Ramos (cell line): ENCODE data around the gene ADD1.
"Not testable (repeated sequence)": the region's sequence is repeated elsewhere in the genome, so short reads cannot be mapped to it uniquely, and the experiment has no call there.

ENCODE experiments used
- in situ Hi-C: fragments of 300-500 bp; cut with MboI; formaldehyde crosslinking; loops from one replicate; pipeline ENCODE4 v1.14.3; 2022; ENCODE audit warnings: low sequenced_read_pairs; ENCODE audit not compliant: unreplicated experiment

ADD1 gene

DNA sequence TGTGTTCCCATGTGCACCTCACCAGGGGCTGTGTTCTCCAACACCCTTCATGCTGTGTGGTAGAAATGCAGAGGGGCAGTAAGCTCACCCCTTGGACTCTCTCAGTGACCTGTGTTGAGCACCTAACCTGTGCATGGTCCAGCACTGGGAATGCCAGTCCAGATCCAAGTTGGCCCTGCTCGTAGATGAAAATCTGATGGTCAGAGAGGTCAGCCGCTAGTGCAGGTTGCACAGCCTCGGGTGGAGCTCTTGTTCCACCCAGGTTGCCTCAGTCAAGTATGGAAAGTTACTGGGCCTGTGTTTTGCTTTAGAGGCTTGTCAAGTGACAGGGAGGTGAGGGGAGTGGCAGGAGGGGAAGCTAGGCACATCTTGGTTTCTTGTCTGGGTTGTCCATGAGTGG is 68.2 kb downstream of the ADD1 start:
- in situ Hi-C loops = no loop called here

- in situ Hi-C loops = no loop called here
Measured at GRCh38 chr4:2913168-2913567, 69.5 kb downstream of the ADD1 start.

GRCh38 chr4:2914256-2915126 is 70.8 kb downstream of the ADD1 start:
- in situ Hi-C loops = no loop called here

GRCh38 chr4:2915789-2916188 is 72.1 kb downstream of the ADD1 start:
- in situ Hi-C loops = no loop called here

GRCh38 chr4:2916696-2917095 is 73.1 kb downstream of the ADD1 start:
- in situ Hi-C loops = not testable (repeated sequence)

DNA sequence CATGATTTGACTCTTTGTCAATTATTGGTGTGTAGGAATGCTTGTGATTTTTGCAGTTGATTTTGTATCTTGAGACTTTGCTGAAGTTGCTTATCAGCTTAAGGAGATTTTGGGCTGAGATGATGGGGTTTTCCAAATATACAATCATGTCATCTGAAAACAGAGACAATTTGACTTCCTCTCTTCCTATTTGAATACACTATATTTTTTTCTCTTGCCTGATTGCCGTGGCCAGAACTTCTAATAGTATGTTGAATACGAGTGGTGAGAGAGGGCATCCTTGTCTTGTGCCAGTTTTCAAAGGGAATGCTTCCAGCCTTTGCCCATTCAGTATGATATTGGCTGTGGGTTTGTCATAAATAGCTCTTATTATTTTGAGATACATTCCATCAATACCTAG is 74.7 kb downstream of the ADD1 start:
- in situ Hi-C loops = not testable (repeated sequence)

- in situ Hi-C loops = not testable (repeated sequence)
Measured at GRCh38 chr4:2918714-2919113, 75.1 kb downstream of the ADD1 start.

- in situ Hi-C loops = not testable (repeated sequence)
Measured at GRCh38 chr4:2922453-2923101, 78.9 kb downstream of the ADD1 start.

DNA sequence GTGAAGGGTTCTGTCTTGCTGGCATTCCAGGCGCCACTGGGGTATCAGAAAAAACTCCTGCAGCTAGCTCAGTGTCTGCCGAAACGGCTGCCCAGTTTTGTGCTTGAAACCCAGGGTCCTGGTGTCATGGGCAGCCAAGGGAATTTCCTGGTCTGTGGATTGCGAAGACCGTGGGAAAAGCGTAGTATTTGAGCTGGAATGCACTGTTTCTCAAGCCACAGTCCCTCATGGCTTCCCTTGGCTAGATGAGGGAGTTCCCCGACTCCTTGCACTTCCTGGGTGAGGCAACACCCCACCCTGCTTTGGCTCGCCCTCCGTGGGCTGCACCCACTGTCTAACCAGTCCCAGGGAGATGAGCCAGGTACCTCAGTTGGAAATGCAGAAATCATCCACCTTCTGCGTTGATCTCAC is 79.5 kb downstream of the ADD1 start:
- in situ Hi-C loops = no loop called here

- in situ Hi-C loops = no loop called here
Measured at GRCh38 chr4:2923668-2924173, 80.1 kb downstream of the ADD1 start.

DNA sequence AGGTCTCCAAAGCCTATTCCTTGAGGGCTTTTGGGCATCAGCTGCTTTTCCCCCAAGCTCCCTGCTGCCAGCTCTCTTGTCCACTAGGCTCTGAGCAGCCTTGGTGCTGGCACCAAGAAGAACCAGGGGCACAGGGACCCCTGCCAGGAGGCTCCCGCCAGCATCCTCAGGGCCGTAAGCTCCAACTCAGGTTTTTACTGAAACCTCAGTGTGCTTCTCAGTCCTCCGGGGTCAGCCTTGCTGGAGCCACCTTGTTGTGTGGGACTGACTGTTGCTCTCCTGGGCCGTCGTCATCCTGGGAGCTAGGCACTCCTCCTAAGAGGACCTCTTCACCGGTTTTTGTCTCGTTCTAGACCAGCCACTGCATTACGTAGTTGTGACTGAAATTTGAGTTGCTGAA is 80.6 kb downstream of the ADD1 start:
- in situ Hi-C loops = no loop called here

DNA sequence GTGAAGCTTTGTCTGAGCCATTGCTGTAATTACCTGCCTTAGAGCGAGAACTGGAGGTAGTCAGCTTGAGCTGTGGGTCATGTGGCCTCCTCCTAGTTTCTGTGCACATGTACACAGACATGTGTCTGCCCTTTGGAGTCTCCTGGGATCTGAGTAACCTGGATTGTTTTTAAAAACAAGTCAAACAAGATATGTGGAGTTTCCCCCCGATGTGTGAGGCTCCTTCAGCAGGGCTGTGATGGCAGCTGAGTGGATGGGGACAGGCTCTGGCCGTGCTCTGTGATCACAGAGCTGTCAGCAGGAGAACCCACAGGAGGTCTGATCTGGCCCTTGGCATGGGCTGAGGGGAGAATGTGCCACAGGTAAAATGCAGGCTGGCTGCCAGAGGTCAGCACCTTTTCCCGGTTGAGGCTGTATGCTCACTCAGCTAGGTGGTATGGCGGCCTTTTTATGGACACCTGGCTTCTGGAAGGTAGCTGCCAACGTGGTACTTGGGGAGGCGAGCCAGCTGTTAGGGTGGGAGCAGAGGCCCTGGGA is 81.2 kb downstream of the ADD1 start:
- in situ Hi-C loops = no loop called here

- in situ Hi-C loops = no loop called here
Measured at GRCh38 chr4:2925496-2925895, 81.9 kb downstream of the ADD1 start.

DNA sequence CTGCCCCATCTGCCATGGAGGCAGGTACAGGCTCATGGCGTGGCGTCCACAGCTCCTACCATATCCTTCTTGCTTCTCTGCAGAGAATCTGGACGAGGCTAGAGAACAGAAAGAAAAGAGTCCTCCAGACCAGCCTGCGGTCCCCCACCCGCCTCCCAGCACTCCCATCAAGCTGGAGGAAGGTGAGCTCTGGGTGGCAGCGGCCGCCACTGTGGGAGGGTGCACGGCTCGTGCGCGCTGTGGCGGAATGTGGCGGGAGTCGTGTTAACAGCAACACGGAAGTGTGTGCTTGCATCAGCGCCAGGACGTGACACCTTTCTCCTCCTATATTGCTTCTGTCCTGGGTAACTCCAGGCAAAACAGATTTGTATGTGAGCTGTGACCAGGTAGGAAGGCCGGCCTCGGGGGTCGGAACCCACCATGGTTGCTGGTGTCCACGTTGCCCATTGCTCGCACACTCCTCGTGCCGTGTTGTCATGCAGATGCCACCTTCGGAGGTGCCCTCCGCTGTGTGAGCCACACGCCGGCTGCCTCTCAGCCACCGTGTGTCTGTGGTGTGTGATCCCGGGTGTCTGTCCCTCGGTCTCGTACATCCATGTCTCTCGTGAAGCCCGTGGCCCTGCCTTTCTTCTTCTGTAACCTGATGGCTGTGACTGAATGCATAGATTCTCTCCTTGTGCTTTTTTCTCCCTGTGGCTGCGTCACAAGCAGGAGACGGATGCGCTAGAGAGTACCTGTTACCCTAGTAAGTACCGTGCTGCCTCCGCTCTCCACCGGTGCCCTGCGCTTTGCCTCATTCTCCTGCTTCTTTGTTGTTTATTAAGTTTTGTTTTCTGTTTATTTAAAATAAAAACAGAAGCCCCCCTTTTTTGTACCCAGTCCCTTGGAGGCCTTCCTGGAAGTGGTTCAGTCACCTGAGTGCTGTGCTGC is 82.6 kb downstream of the ADD1 start:
- in situ Hi-C loops = no loop called here

DNA sequence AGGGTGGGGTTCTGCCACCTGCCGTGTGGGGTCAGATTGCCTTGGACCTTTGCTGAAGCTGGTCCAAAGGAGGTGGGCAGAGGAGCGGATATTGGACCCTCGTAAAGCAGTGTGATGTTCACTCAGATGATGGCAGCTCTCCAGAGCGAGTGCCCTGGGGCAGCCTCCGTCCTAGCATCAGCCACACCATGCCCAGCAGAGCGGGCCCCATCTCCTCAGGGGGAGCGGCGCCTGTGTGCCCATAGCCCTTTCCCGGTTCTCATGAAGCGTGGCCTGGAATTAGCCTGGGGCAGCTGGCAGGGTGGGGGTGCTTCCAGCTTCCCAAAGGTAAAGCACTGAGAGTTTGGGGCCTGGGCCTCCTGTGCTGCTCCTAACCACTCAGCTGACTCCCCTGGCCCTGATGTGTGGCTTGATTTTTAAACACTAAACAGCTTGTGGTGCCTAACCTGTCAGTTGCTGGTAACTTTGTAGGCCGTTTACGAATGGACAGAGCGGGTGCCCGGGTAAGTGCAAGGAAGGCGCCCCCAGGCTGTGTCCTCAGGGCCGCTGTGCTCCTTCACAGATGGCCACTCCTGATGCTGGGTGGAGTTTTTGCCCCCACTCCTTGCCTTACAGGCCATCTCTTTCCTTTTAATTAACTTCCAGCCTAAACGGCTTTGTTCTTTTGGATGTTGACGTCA is 83.5 kb downstream of the ADD1 start:
- in situ Hi-C loops = no loop called here

DNA sequence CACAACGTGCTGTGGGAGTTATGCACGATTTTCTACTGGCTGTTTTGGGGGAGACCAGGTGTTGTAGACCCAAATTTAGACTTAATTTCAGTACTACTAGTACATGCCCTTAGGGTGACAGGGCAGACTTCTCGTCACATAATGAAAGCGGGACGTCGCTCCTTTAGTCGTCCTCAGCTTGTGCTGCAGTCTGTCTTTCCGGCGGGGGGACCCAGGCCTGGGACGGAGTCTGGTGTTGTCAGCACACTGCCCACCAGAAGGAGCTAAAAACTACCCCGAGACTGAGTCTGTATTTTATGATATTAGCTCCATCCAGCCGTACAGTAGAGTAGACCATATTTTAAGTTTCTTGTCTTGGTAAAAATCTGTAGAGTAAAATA is 84.0 kb downstream of the ADD1 start:
- in situ Hi-C loops = no loop called here

- in situ Hi-C loops = no loop called here
Measured at GRCh38 chr4:2928242-2929176, 84.9 kb downstream of the ADD1 start.

DNA sequence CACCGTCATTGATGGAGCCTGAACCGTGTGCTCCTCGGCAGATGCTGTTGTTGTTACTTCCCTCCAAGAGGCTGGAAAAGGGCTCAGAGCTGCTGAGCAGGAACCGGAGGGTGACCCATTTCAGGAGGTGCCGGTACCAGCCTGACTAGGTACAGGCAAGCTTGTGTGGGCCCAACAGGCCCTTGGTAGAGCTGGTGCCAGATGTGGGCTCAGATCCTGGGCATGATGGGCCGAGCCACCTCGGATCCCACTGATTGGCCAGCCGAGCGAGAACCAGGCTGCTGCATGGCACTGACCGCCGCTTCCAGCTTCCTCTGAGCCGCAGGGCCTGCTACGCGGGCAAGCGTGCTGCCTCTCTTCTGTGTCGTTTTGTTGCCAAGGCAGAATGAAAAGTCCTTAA is 85.8 kb downstream of the ADD1 start:
- in situ Hi-C loops = no loop called here
